Calu3 (cell line): Measurements from ENCODE around the gene SPTSSA. TPM values are rescaled to one million over a fixed set of nuclear protein-coding genes. Genes with fewer than 3 reads are reported as not detected.

ENCODE experiments used
- BruUV-seq: library from RNA; stranded (reverse); fragments of 400-500 nt; replicated peaks from 2 replicates; lab custom pipeline; 2021; lab: Mats Ljungman, UMichigan
- CTCF ChIA-PET: fragments of 300-600 bp; sonication (Branson Sonifier 250); formaldehyde crosslinking; loops from one replicate; lab custom pipeline; 2022; ENCODE audit warnings: antibody characterized with exemption; lab: Charles Lee
- DNase-seq: peaks from one replicate; pipeline ENCODE4 v3.0.0; 2022
- H3K27ac Mint-ChIP-seq: one replicate; pipeline ENCODE4 v1.8.0; 2022; ENCODE audit warnings: mixed read lengths; ENCODE audit not compliant: unreplicated experiment
- H3K27me3 Mint-ChIP-seq: one replicate; pipeline ENCODE4 v1.8.0; 2022; ENCODE audit warnings: mixed read lengths; ENCODE audit not compliant: unreplicated experiment
- H3K36me3 Mint-ChIP-seq: one replicate; pipeline ENCODE4 v1.8.0; 2022; ENCODE audit warnings: mild to moderate bottlenecking, moderate library complexity, mixed read lengths; ENCODE audit not compliant: insufficient read depth, unreplicated experiment
- H3K4me1 Mint-ChIP-seq: one replicate; pipeline ENCODE4 v1.8.0; 2022; ENCODE audit warnings: mild to moderate bottlenecking, low read depth, mixed read lengths; ENCODE audit not compliant: unreplicated experiment
- H3K4me3 Mint-ChIP-seq: one replicate; pipeline ENCODE4 v1.8.0; 2022; ENCODE audit warnings: mild to moderate bottlenecking, low read depth, moderate library complexity, mixed read lengths; ENCODE audit not compliant: unreplicated experiment
- H3K9me3 Mint-ChIP-seq: one replicate; pipeline ENCODE4 v1.8.0; 2022; ENCODE audit warnings: low read depth, mixed read lengths; ENCODE audit not compliant: unreplicated experiment
- CTCF ChIP-seq: fragments of 200-600 bp; IDR thresholded peaks from one replicate; pipeline ENCODE4 v1.8.0; 2022; ENCODE audit warnings: antibody characterized with exemption; ENCODE audit not compliant: unreplicated experiment
- intact Hi-C: fragments of 100-400 bp; cut with micrococcal nuclease; formaldehyde crosslinking; loops from one replicate; pipeline ENCODE4 v1.10.0; 2022; ENCODE audit not compliant: unreplicated experiment
- total RNA-seq: library from RNA; stranded (reverse); gene quantifications from 2 replicates; pipeline ENCODE4 v1.2.3, GENCODE V29; 2022

Gene SPTSSA
- total RNA-seq, 1 experiment from 2014 or later = 22.0 TPM

GRCh38 chr14:34475163-34475562, 13.1 kb upstream of the SPTSSA start:
- intact Hi-C loops = no loop called here
- no peak for DNase-seq
- TF ChIP-seq CTCF = no peak
- Mint-ChIP-seq H3K27me3 (no peaks in the 10 kb centered on the region), H3K9me3 (no peaks in the 10 kb centered on the region), H3K4me1 (no peaks in the 10 kb centered on the region), H3K27ac (no peak overlapping the region), H3K4me3 (no peak overlapping the region), H3K36me3 (no peaks in the 10 kb centered on the region)
- CTCF ChIA-PET = no interaction called here
- BruUV-seq = no TSS peak

GRCh38 chr14:34474187-34474679, 12.2 kb upstream of the SPTSSA start:
- Mint-ChIP-seq H3K36me3 (no peaks in the 10 kb centered on the region), H3K27ac (no peak overlapping the region), H3K4me3 (no peak overlapping the region), H3K4me1 (no peaks in the 10 kb centered on the region), H3K9me3 (no peaks in the 10 kb centered on the region), H3K27me3 (no peaks in the 10 kb centered on the region)
- TF ChIP-seq CTCF = no peak
- intact Hi-C loops = no loop called here
- no TSS peak for BruUV-seq
- CTCF ChIA-PET = no interaction called here
- DNase-seq = no peak

GRCh38 chr14:34472706-34473279, 10.8 kb upstream of the SPTSSA start:
- Mint-ChIP-seq H3K4me3 (no peak overlapping the region), H3K4me1 (peaks cover 6% of the 10 kb centered on the region), H3K27ac (no peak overlapping the region), H3K9me3 (no peaks in the 10 kb centered on the region), H3K27me3 (no peaks in the 10 kb centered on the region), H3K36me3 (no peaks in the 10 kb centered on the region)
- CTCF ChIA-PET = interaction anchor here (0.5 kb wide), 1 partner anchor 22 kb away, joined by 8 read pairs; no protein-coding TSS in a partner anchor
- TF ChIP-seq CTCF = no peak
- no peak for DNase-seq
- intact Hi-C loops = no loop called here
- no TSS peak for BruUV-seq

- H3K36me3 Mint-ChIP-seq = no peaks in the 10 kb centered on the region
- TF ChIP-seq CTCF = no peak
- BruUV-seq = no TSS peak
- no peaks in the 10 kb centered on the region for H3K27me3 Mint-ChIP-seq
- CTCF ChIA-PET = interaction anchor here (0.7 kb wide), 1 partner anchor 106 kb away, joined by 3 read pairs; no protein-coding TSS in a partner anchor
- H3K9me3 Mint-ChIP-seq = no peaks in the 10 kb centered on the region
- no peak overlapping the region for H3K27ac Mint-ChIP-seq
- intact Hi-C loops = no loop called here
- H3K4me3 Mint-ChIP-seq = no peak overlapping the region
- peaks cover 8% of the 10 kb centered on the region for H3K4me1 Mint-ChIP-seq
- no peak for DNase-seq
These were observed 8.3 kb upstream of the SPTSSA start for GRCh38 chr14:34470319-34470718.
